Esophagus muscularis mucosa (tissue), 4 donors: ENCODE measurements around the gene PCNT.

ENCODE experiments used
- EP300 ChIP-seq: sonication (generic); formaldehyde crosslinking; IDR thresholded peaks from one replicate; pipeline ENCODE4 v1.6.1; 2017; ENCODE audit warnings: antibody characterized with exemption
- POLR2A ChIP-seq: fragments of 450-650 bp; IDR thresholded peaks from one replicate; pipeline ENCODE4 v1.6.1; 2017; ENCODE audit warnings: antibody characterized with exemption, moderate library complexity, mild to moderate bottlenecking, low read depth
- POLR2AphosphoS5 ChIP-seq, 2 donors: sonication (generic); formaldehyde crosslinking; IDR thresholded peaks; one replicate each; pipeline ENCODE4 v1.6.1; 2017; ENCODE audit warnings: antibody characterized with exemption in 2 of 2
- TF ChIP-seq, protein P1 (sequence below), 3 experiments: fragments of 200-600 bp in 2 of 3; fragments of 450-650 bp in 1 of 3; sonication (generic) in 2 of 3; IDR thresholded peaks; one replicate each; pipeline ENCODE4 v1.5.1; 2017 to 2019; ENCODE audit warnings: antibody characterized with exemption in 3 of 3, mild to moderate bottlenecking in 2 of 3, moderate library complexity in 1 of 3

DNA sequence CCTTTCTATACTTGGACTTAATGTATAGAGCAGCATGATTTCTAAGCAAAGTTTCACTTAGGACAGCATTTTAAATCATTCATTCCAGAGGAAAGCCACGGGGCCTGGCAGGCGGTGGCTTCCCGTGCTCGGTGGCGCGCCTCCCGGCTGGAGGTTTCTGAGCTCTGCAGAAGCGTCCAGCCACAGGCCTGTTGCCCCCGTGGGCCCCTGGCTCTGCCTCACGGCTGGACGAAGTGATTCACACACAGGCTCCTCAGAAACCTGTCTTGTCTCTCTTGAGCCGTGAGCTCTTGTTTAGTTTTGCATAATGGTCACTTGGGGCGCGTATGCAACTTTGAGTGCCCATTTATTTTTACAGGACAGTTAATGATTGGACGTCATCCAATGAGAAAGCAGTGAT lies 112.7 kb downstream of the PCNT start:
- TF ChIP-seq, protein P1, sequence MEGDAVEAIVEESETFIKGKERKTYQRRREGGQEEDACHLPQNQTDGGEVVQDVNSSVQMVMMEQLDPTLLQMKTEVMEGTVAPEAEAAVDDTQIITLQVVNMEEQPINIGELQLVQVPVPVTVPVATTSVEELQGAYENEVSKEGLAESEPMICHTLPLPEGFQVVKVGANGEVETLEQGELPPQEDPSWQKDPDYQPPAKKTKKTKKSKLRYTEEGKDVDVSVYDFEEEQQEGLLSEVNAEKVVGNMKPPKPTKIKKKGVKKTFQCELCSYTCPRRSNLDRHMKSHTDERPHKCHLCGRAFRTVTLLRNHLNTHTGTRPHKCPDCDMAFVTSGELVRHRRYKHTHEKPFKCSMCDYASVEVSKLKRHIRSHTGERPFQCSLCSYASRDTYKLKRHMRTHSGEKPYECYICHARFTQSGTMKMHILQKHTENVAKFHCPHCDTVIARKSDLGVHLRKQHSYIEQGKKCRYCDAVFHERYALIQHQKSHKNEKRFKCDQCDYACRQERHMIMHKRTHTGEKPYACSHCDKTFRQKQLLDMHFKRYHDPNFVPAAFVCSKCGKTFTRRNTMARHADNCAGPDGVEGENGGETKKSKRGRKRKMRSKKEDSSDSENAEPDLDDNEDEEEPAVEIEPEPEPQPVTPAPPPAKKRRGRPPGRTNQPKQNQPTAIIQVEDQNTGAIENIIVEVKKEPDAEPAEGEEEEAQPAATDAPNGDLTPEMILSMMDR (IDR thresholded peaks at IDR 0.05), result no peak
- TF ChIP-seq POLR2AphosphoS5 (IDR thresholded peaks at IDR 0.05) (no peak), POLR2A (no peak), EP300 (no peak)
